ENCODE results near the gene ZAP70. TPM values are rescaled to one million over a fixed set of nuclear protein-coding genes. Genes with fewer than 3 reads are reported as not detected.

Gene ZAP70
- total and polyA plus RNA-seq, 2 donors (not counting 1 experiment from before 2014, with no cell fraction given) = 3.4 to 20.5 TPM

DNA sequence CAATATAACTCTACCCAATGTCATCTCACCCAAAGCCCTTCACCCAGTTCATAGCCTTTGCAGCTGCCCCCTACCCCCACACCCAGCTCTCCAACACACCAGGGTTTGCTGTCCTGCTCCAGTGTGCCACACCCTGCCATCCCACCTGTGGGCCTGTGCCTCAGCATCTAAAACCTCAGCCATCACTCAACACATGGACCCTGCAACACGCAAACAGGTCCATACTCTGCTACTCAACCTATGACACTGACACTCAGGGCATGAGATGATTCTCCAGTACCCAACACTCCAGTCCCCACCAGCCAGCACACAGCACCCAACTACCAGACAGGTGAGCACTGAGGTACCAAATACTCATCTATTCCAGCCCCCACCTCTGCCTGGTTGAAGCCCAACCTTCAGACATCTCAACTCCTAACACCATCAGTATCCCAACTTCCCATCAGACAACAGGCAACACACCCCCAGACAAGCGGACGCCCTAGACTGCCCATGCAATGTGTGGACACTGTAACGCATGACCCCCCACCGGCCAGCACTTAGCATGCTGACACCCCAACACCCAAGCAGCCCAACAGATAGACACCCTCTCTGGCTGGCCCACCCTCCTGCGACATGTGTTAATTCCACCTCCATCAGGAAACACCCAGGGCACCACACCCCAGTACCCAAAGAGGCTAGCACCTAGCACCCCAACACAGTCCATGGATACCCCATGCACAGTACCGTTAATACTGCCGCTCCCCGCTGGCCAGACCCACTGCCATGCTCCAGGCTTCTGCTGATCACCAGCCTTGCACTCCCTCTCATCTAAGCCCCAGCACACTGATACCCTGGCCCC lies 25.0 kb downstream of the ZAP70 start:
- no peak overlapping the region for H3K4me3 ChIP-seq (ENCODE audit: control extremely low read depth in 1 of 5, extremely low read depth in 1 of 5, insufficient read depth in 1 of 5, low read depth in 2 of 5, low read length in 4 of 5)
- no peak for ATAC-seq (ENCODE audit: low read depth)
- POLR2A ChIA-PET = no interaction called here
- no peak overlapping the region for H3K4me3 Mint-ChIP-seq
- H3K27ac Mint-ChIP-seq = no peak overlapping the region
- H3K27ac ChIP-seq (ENCODE audit: low read length in 2 of 2) = no peak overlapping the region
- WGBS (ENCODE audit: insufficient coverage) = 96% methylated on average over 8 of the region's 9 CpGs
- H4K20me1 ChIP-seq (ENCODE audit: control insufficient read depth, insufficient read depth, low read length, poor library complexity, severe bottlenecking) = no peaks in the 10 kb centered on the region
- no peak overlapping the region for H3K9ac ChIP-seq (ENCODE audit: low read length)
- peaks cover 6 to 9% of the 10 kb centered on the region in 2 donors for H3K4me1 ChIP-seq (ENCODE audit: control insufficient read depth in 2 of 2, insufficient read depth in 2 of 2, low read length in 2 of 2)
- no peaks in the 10 kb centered on the region for H3K9me3 ChIP-seq (ENCODE audit: control extremely low read depth in 1 of 3, control insufficient read depth in 2 of 3, insufficient read depth in 1 of 3, low read length in 2 of 3)
- intact Hi-C loops (cut with micrococcal nuclease) = no loop called here
- no peaks in the 10 kb centered on the region for H3K27me3 ChIP-seq (replicated peaks in 1 of 4; ENCODE audit: control extremely low read depth in 1 of 4, control insufficient read depth in 3 of 4, insufficient read depth in 4 of 4, low read length in 3 of 4)
- CTCF ChIA-PET = interaction anchor here (1.5 to 6.3 kb wide), 2 partner anchors 10 to 14 kb away, joined by 3 to 36 read pairs; no protein-coding TSS in a partner anchor
- peaks cover 4% of the 10 kb centered on the region for H3K27me3 Mint-ChIP-seq
- peaks cover 19% of the 10 kb centered on the region for H3K4me1 Mint-ChIP-seq
- no peaks in the 10 kb centered on the region for H3K9me3 Mint-ChIP-seq (ENCODE audit: insufficient read depth)
- H3K4me2 ChIP-seq (replicated peaks; ENCODE audit: low read depth, low read length, poor library complexity, severe bottlenecking) = no peak overlapping the region
- no peaks in the 10 kb centered on the region for H3K79me2 ChIP-seq (ENCODE audit: control insufficient read depth, insufficient read depth, low read length)
- H3K36me3 ChIP-seq (replicated peaks in 1 of 2; ENCODE audit: control extremely low read depth in 1 of 2, control insufficient read depth in 1 of 2, extremely low read depth in 1 of 2, insufficient read depth in 2 of 2, low read length in 1 of 2) = no peaks in the 10 kb centered on the region
- no peak for TF ChIP-seq EZH2 (IDR thresholded peaks at IDR 0.05; ENCODE audit: borderline replicate concordance, insufficient read depth, low read depth, low read length, poor library complexity, severe bottlenecking)
- TF ChIP-seq, protein P1, sequence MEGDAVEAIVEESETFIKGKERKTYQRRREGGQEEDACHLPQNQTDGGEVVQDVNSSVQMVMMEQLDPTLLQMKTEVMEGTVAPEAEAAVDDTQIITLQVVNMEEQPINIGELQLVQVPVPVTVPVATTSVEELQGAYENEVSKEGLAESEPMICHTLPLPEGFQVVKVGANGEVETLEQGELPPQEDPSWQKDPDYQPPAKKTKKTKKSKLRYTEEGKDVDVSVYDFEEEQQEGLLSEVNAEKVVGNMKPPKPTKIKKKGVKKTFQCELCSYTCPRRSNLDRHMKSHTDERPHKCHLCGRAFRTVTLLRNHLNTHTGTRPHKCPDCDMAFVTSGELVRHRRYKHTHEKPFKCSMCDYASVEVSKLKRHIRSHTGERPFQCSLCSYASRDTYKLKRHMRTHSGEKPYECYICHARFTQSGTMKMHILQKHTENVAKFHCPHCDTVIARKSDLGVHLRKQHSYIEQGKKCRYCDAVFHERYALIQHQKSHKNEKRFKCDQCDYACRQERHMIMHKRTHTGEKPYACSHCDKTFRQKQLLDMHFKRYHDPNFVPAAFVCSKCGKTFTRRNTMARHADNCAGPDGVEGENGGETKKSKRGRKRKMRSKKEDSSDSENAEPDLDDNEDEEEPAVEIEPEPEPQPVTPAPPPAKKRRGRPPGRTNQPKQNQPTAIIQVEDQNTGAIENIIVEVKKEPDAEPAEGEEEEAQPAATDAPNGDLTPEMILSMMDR (IDR thresholded peaks at IDR 0.05) = no peak
- H2AFZ ChIP-seq (ENCODE audit: insufficient read depth, low read depth, low read length, poor library complexity, severe bottlenecking) = no peak overlapping the region
- no peak for DNase-seq
